Body of pancreas (tissue), 4 donors: ENCODE measurements around the gene TNXB. TPM values are rescaled to one million over a fixed set of nuclear protein-coding genes. Genes with fewer than 3 reads are reported as not detected.

Source experiments
- ATAC-seq: fragments of 150-250 bp; one replicate; pipeline ENCODE4 v1.9.1; 2016
- DNase-seq, 4 donors: peaks; one replicate each; pipeline ENCODE4 v3.0.0-alpha.2; 2019
- H3K27ac ChIP-seq, 4 donors: fragments of 200-600 bp; sonication (generic); 1 replicate in 3 of 4; 2 replicates in 1 of 4; pipeline versions ENCODE4 v1.5.1 to v1.6.1; 2016 to 2019; ENCODE audit warnings: mild to moderate bottlenecking in 1 of 4, mixed read lengths in 1 of 4, moderate library complexity in 1 of 4
- H3K27me3 ChIP-seq, 2 donors: fragments of 200-600 bp; sonication (generic); one replicate each; pipeline ENCODE4 v1.6.0; 2016; ENCODE audit warnings: mild to moderate bottlenecking in 1 of 2
- H3K36me3 ChIP-seq, 2 donors: fragments of 200-600 bp; sonication (generic); replicated peaks in 1 of 2; 2 replicates each; pipeline ENCODE4 v1.5.1; 2016; ENCODE audit warnings: low read depth in 2 of 2; ENCODE audit not compliant: insufficient read depth in 1 of 2
- H3K4me1 ChIP-seq: fragments of 200-600 bp; sonication (generic); one replicate; pipeline ENCODE4 v1.6.0; 2016
- H3K4me3 ChIP-seq, 2 donors: fragments of 200-600 bp; sonication (generic); 1 replicate in 1 of 2; 2 replicates in 1 of 2; pipeline ENCODE4 v1.5.1; 2016 to 2019
- H3K9me3 ChIP-seq, 3 donors: fragments of 200-600 bp; sonication (generic); 1 replicate in 2 of 3; 2 replicates in 1 of 3; pipeline ENCODE4 v1.5.1; 2016
- POLR2A ChIP-seq, 3 donors: fragments of 450-650 bp; IDR thresholded peaks; one replicate each; pipeline ENCODE4 v1.6.1; 2016; ENCODE audit warnings: antibody characterized with exemption in 3 of 3, mild to moderate bottlenecking in 2 of 3
- WGBS, 2 donors: methylation state at CpG; one replicate each; pipeline ENCODE4 v1.1.5; 2017; 5-methylcytosine and 5-hydroxymethylcytosine counted together
- intact Hi-C: fragments of 100-400 bp; cut with DNase I; formaldehyde crosslinking; loops from one replicate; pipeline ENCODE4 v1.15.1; 2023
- total RNA-seq, 2 donors: library from RNA; depleted of rRNA; stranded (reverse); fragments of >200 nt; gene quantifications; one replicate each; pipeline ENCODE4 v1.1.0, GENCODE V29; 2016
- TF ChIP-seq, protein P1 (sequence below), 7 experiments: fragments of 450-650 bp in 4 of 7; fragments of 200-600 bp in 3 of 7; sonication (generic) in 3 of 7; IDR thresholded peaks; one replicate each; pipeline ENCODE4 v1.5.1; 2016 to 2019; ENCODE audit warnings: antibody characterized with exemption in 7 of 7

TNXB gene
- total RNA-seq, 2 donors from 2014 or later, result 24.9 to 36.6 TPM

DNA sequence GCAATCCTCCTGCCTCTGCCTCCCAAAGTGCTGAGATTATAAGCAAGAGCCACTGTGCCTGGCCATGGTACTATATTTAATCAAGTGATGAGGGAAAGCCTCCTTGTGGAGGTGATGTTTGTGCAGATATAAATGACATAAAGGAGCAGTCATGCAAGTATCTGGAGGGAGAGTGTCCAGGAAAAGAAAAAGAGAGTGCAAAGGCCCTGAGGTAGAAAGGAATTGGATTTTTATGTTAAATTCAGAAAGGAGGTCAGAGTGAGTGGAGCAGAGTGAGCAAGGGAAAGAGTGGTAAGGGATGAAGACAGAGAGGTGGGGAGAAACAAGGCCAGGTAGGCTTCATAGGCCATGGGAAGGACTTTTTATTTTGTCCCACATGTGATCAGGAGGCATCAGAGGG is 28.3 kb upstream of the TNXB start:
- H3K4me3 ChIP-seq, result no peak overlapping the region
- no peaks in the 10 kb centered on the region for H3K4me1 ChIP-seq
- intact Hi-C loops, result no loop called here
- H3K27me3 ChIP-seq, result no peaks in the 10 kb centered on the region
- no peak overlapping the region for H3K27ac ChIP-seq
- no peak for DNase-seq
- no peaks in the 10 kb centered on the region for H3K9me3 ChIP-seq
- TF ChIP-seq POLR2A (IDR thresholded peaks at IDR 0.05), result no peak
- TF ChIP-seq, protein P1, sequence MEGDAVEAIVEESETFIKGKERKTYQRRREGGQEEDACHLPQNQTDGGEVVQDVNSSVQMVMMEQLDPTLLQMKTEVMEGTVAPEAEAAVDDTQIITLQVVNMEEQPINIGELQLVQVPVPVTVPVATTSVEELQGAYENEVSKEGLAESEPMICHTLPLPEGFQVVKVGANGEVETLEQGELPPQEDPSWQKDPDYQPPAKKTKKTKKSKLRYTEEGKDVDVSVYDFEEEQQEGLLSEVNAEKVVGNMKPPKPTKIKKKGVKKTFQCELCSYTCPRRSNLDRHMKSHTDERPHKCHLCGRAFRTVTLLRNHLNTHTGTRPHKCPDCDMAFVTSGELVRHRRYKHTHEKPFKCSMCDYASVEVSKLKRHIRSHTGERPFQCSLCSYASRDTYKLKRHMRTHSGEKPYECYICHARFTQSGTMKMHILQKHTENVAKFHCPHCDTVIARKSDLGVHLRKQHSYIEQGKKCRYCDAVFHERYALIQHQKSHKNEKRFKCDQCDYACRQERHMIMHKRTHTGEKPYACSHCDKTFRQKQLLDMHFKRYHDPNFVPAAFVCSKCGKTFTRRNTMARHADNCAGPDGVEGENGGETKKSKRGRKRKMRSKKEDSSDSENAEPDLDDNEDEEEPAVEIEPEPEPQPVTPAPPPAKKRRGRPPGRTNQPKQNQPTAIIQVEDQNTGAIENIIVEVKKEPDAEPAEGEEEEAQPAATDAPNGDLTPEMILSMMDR (IDR thresholded peaks at IDR 0.05), result no peak
- no peak for ATAC-seq
- no peaks in the 10 kb centered on the region for H3K36me3 ChIP-seq

DNA sequence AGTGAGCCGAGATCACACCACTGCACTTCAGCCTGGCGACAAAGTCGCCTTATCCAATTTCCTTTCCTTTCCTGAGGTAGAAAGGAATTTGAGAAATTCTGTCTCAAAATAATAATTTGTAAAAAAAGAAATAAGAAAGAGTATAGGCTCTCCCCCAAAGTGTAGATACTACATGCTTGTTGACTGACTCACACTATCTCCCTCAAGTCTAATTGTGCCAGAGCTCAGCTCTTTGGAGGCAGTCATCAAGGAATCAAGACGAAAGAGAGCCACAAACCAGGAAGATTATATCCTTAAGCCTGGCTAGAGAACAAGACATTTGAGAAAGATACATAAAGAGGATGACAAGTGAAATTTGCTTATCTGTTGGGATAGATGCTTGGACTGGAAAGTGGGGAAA is 24.6 kb upstream of the TNXB start:
- Histone ChIP-seq H3K9me3 (no peaks in the 10 kb centered on the region), H3K4me3 (no peak overlapping the region), H3K36me3 (no peaks in the 10 kb centered on the region), H3K27ac (no peak overlapping the region), H3K27me3 (no peaks in the 10 kb centered on the region), H3K4me1 (peaks cover 13% of the 10 kb centered on the region)
- WGBS, 2 donors, result 62 to 65% methylated on average over 4 of the region's 4 CpGs
- no peak for DNase-seq
- TF ChIP-seq, protein P1 (IDR thresholded peaks at IDR 0.05), result no peak
- TF ChIP-seq POLR2A (IDR thresholded peaks at IDR 0.05), result no peak
- intact Hi-C loops, result no loop called here
- ATAC-seq, result no peak

DNA sequence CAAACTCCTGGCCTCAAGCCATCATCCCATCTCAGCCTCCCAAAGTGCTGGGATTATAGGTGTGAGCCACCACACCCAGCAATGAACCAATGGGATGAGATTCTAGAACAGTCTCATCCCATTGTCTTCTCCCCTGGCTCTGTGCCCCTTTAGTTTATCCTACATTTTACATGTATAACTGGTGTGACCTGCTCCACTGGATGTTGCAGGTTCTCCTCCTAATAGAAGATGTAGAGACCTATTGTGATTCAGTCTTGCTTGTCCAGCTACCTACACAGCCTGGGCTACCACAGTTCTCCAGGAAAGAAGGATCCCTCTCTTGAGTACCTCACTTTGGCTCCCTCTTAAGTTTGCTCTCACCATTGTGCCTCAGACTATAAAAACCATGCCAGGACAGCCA is 23.0 kb upstream of the TNXB start:
- TF ChIP-seq, protein P1 (IDR thresholded peaks at IDR 0.05), result no peak
- TF ChIP-seq POLR2A (IDR thresholded peaks at IDR 0.05), result no peak
- H3K4me1 ChIP-seq, result peaks cover 24% of the 10 kb centered on the region
- intact Hi-C loops, result no loop called here
- DNase-seq (no peak), ATAC-seq (no peak)
- no peaks in the 10 kb centered on the region for H3K27me3 ChIP-seq
- no peak overlapping the region for H3K4me3 ChIP-seq
- H3K36me3 ChIP-seq, result no peaks in the 10 kb centered on the region
- H3K9me3 ChIP-seq, result no peaks in the 10 kb centered on the region
- no peak overlapping the region for H3K27ac ChIP-seq

DNA sequence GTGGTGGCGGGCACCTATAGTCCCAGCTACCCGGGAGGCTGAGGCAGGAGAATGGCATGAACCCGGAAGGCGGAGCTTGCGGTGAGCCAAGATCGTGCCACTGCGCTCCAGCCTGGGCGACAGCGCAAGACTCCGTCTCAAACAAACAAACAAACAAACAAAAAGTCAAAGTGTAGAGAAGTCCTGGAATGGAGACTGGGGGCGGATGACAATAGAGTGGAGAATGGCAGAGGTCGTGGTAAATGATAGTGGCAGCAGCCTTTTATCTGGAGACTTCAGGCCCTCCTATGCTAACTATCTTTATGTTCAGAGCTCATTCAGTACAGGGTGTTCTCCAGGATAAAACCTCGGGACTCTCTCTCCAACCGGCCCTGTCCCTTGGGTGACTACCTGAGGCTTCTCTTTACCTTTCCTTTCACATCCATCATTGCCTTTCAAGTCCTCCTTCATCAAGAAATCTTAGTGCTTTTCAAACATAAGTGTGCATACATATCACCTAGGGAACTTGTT is 22.4 kb upstream of the TNXB start:
- no peak for TF ChIP-seq POLR2A (IDR thresholded peaks at IDR 0.05)
- TF ChIP-seq, protein P1 (IDR thresholded peaks at IDR 0.05), result no peak
- Histone ChIP-seq H3K4me1 (peaks cover 30% of the 10 kb centered on the region), H3K9me3 (no peaks in the 10 kb centered on the region), H3K36me3 (no peaks in the 10 kb centered on the region), H3K27me3 (no peaks in the 10 kb centered on the region), H3K27ac (no peak overlapping the region), H3K4me3 (no peak overlapping the region)
- intact Hi-C loops, result no loop called here
- WGBS, 2 donors, result 81 to 84% methylated on average over 14 of the region's 14 CpGs
- ATAC-seq (no peak), DNase-seq (no peak)

GRCh38 chr6:32129297-32130088 is 20.4 kb upstream of the TNXB start:
- TF ChIP-seq, protein P1 (IDR thresholded peaks at IDR 0.05), result no peak
- TF ChIP-seq POLR2A (IDR thresholded peaks at IDR 0.05), result no peak
- Histone ChIP-seq H3K27ac (peak overlapping the region; percentile 78 to 95 (median 86)), H3K27me3 (no peaks in the 10 kb centered on the region), H3K4me1 (peaks cover 38% of the 10 kb centered on the region), H3K36me3 (peaks cover 0 to 3% of the 10 kb centered on the region in 2 donors), H3K4me3 (peak overlapping the region; percentile 10 to 40), H3K9me3 (no peaks in the 10 kb centered on the region)
- intact Hi-C loops, result no loop called here
- ATAC-seq (peak; percentile 58), DNase-seq (no peak)
- 11 to 28% methylated on average over 16 to 22 of the region's 22 CpGs for WGBS, 2 donors
